Measurements from ENCODE around the gene SPATA7.

- no peak for TF ChIP-seq BACH2 (CRISPR knock-in tag; IDR thresholded peaks at IDR 0.05; ENCODE audit: borderline replicate concordance)
- TF ChIP-seq PPARA (CRISPR knock-in tag; IDR thresholded peaks at IDR 0.05; ENCODE audit: borderline replicate concordance) = no peak
- TF ChIP-seq CSDC2 (CRISPR knock-in tag; IDR thresholded peaks at IDR 0.05) = no peak
- TF ChIP-seq TCF4 (CRISPR knock-in tag; IDR thresholded peaks at IDR 0.05; ENCODE audit: borderline replicate concordance) = no peak
- TF ChIP-seq ZFP30 (CRISPR knock-in tag; IDR thresholded peaks at IDR 0.05) = no peak
- TF ChIP-seq TOX (CRISPR knock-in tag; IDR thresholded peaks at IDR 0.05; ENCODE audit: borderline replicate concordance) = no peak
- TF ChIP-seq, protein P1, sequence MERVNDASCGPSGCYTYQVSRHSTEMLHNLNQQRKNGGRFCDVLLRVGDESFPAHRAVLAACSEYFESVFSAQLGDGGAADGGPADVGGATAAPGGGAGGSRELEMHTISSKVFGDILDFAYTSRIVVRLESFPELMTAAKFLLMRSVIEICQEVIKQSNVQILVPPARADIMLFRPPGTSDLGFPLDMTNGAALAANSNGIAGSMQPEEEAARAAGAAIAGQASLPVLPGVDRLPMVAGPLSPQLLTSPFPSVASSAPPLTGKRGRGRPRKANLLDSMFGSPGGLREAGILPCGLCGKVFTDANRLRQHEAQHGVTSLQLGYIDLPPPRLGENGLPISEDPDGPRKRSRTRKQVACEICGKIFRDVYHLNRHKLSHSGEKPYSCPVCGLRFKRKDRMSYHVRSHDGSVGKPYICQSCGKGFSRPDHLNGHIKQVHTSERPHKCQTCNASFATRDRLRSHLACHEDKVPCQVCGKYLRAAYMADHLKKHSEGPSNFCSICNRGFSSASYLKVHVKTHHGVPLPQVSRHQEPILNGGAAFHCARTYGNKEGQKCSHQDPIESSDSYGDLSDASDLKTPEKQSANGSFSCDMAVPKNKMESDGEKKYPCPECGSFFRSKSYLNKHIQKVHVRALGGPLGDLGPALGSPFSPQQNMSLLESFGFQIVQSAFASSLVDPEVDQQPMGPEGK (CRISPR knock-in tag; IDR thresholded peaks at IDR 0.05; ENCODE audit: borderline replicate concordance) = no peak
- no peak for TF ChIP-seq ARNTL (CRISPR knock-in tag; IDR thresholded peaks at IDR 0.05; ENCODE audit: borderline replicate concordance, low read depth)
- TF ChIP-seq ISL1 (CRISPR knock-in tag; IDR thresholded peaks at IDR 0.05) = no peak
- TF ChIP-seq SNAI2 (CRISPR knock-in tag; IDR thresholded peaks at IDR 0.05) = no peak
- TF ChIP-seq OSR1 (CRISPR knock-in tag; IDR thresholded peaks at IDR 0.05) = no peak
- TF ChIP-seq RARB (CRISPR knock-in tag; IDR thresholded peaks at IDR 0.05) = no peak
- no peak for TF ChIP-seq ZNF70 (CRISPR knock-in tag; IDR thresholded peaks at IDR 0.05)
These were observed 88.3 kb downstream of the SPATA7 start for GRCh38 chr14:88473791-88474190.
